GM12864 (cell line): Measurements from ENCODE around the gene GALP.
A peak's percentile ranks its signal among the peaks of the same experiment; 100 is the strongest.
"Not testable (repeated sequence)": the region's sequence is repeated elsewhere in the genome, so short reads cannot be mapped to it uniquely, and the experiment has no call there.

Experiments
- DNase-seq: peaks from one replicate; pipeline ENCODE4 v3.0.0-alpha.2; 2011; ENCODE audit warnings: low read depth
- H3K4me3 ChIP-seq: 2 replicates; pipeline ENCODE4 v1.5.1; 2011; ENCODE audit warnings: mild to moderate bottlenecking, low read depth, low read length, control low read depth
- TF ChIP-seq, protein P1 (sequence below): IDR thresholded peaks from 2 replicates; pipeline ENCODE4 v1.5.1; 2011; ENCODE audit warnings: low read depth, mild to moderate bottlenecking, moderate library complexity, low read length, control low read depth, inconsistent platforms; ENCODE audit errors: missing control alignments

The GALP gene

GRCh38 chr19:56209091-56209490, 33.3 kb downstream of the GALP start:
- no peak for DNase-seq
- H3K4me3 ChIP-seq, result no peak overlapping the region
- TF ChIP-seq, protein P1, sequence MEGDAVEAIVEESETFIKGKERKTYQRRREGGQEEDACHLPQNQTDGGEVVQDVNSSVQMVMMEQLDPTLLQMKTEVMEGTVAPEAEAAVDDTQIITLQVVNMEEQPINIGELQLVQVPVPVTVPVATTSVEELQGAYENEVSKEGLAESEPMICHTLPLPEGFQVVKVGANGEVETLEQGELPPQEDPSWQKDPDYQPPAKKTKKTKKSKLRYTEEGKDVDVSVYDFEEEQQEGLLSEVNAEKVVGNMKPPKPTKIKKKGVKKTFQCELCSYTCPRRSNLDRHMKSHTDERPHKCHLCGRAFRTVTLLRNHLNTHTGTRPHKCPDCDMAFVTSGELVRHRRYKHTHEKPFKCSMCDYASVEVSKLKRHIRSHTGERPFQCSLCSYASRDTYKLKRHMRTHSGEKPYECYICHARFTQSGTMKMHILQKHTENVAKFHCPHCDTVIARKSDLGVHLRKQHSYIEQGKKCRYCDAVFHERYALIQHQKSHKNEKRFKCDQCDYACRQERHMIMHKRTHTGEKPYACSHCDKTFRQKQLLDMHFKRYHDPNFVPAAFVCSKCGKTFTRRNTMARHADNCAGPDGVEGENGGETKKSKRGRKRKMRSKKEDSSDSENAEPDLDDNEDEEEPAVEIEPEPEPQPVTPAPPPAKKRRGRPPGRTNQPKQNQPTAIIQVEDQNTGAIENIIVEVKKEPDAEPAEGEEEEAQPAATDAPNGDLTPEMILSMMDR, result no peak

DNA sequence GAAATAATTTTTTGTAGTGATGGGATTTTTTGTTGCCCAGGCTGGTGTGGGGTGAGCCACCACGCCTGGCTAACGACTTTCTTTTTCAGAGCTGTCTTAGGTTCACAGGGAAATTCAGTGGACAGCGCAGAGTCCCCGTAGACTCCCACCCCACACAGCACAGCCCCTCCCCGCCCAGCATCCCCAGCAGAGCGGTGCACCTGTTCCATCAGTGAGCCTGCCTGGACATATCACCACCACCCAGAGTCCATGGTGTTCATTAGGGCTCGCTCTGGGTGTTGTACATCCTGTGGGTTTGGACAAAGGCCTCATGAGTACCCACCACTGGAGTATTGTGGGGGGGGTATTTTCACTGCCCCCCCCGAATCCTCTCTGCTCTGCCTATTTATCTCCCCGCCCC, 34.2 kb downstream of the GALP start:
- H3K4me3 ChIP-seq, DNase-seq: not testable (repeated sequence)

GRCh38 chr19:56211718-56212117, 35.9 kb downstream of the GALP start:
- TF ChIP-seq, protein P1, result no peak
- no peak for DNase-seq
- H3K4me3 ChIP-seq, result no peak overlapping the region

DNA sequence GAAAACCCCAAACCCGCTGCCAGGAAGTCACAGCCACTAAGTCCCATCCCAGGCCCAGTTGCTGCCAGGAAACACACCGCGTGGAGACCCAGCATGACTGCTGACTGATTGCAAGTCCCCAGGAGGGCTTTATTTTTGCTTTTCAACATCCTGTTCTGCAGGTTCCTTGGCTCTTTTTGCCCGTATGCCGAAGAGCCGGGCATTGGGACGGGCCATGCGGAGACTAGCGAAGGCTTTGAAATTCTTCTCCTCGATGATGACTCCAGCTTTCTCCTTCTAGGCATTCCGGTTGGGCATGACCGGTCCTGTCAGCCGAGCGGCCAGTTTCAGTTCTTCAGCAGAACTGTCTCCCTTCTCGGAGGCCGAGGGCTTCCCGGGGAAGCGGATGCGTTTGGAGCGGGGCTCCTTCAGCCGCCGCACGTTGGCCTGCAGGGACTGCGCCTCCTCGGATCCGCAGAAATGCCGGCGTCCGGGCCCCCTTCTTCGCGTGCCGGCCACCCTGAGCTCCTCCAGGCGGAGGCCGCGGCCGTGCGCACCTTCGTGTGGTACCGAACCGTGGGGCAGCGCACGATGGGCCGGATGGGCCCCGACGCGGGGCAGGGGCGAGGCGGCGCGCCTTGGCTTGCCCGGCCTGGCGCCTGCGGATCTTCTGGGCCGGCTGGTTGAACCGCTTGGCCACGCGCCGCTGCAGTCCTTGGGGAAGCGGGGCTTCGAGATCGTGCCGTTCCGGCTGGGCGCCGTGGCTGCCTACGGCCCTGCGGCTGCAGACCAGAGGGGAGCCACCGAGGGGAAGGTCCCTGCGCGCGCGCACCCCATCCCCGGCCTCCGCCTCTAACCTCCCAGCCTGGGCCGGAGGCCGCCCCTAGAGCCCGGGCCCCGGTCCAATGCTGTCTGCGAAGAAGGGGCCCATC, 41.5 kb downstream of the GALP start:
- TF ChIP-seq, protein P1, result no peak
- no peak for DNase-seq
- H3K4me3 ChIP-seq, result peak overlapping the region; percentile 12; the same call in 1 of the 2 replicates

- TF ChIP-seq, protein P1, result no peak
- H3K4me3 ChIP-seq, result no peak overlapping the region
- no peak for DNase-seq
These were observed 43.2 kb downstream of the GALP start for GRCh38 chr19:56218961-56219360.

- not testable (repeated sequence) for DNase-seq, H3K4me3 ChIP-seq
- TF ChIP-seq, protein P1, result peak; percentile 21
These were observed 45.6 kb downstream of the GALP start for GRCh38 chr19:56221442-56221841.

DNA sequence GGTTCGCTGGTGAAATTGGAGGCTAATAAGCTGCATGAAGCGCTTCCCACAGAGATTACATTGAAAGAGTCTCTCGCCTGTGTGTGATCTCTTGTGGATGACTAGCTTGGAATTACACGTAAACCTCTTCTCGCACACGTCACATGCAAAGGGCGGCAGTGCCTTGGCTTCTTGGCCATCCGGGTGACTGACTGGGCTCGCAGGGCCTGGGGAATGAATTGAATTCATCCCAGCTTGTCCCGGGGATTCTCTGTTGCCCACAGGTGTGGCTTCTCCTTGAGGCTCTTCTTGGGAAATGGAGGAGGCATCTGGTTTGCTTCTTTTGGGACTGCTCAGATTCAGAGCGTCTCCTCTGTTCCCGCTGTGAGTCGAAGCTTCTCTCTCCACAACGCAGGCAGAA, 46.0 kb downstream of the GALP start:
- no peak overlapping the region for H3K4me3 ChIP-seq
- no peak for DNase-seq
- TF ChIP-seq, protein P1, result no peak
